K562 (cell line): ENCODE results near the gene COL9A3. TPM values are rescaled to one million over a fixed set of nuclear protein-coding genes. Genes with fewer than 3 reads are reported as not detected.

Experiments used
- ATAC-seq: fragments of 200-7000 bp; cut with Tn5 transposase; 3 replicates; pipeline ENCODE4 v1.9.1; 2020; ENCODE audit warnings: moderate library complexity
- BruUV-seq: library from RNA; stranded (reverse); fragments of 400-500 nt; replicated peaks from 2 replicates; lab custom pipeline; 2021; lab: Mats Ljungman, UMichigan
- CTCF ChIA-PET: fragments of 300-600 bp; formaldehyde crosslinking; extraction: SDS; loops from one replicate; lab custom pipeline; 2021; ENCODE audit warnings: low intra/inter-chr PET ratio; lab: Yijun Ruan, JAX
- POLR2A ChIA-PET: fragments of 300-600, 350-650 bp; sonication (Branson Sonifier 250); formaldehyde crosslinking; extraction: SDS; loops from one replicate; lab custom pipeline; 2021; ENCODE audit warnings: antibody characterized with exemption, inconsistent platforms; lab: Yijun Ruan, JAX
- DNase-seq, 4 experiments: peaks; one replicate each; pipeline versions ENCODE4 v3.0.0 to v3.0.0-alpha.2; 2011 to 2018; ENCODE audit warnings: low spot score in 3 of 4, mixed read lengths in 3 of 4; ENCODE audit errors: extremely low read depth in 1 of 4
- FAIRE-seq: peaks from 2 replicates; lab custom pipeline; 2011; peaks lifted over from hg19 to GRCh38; lab: Jason Lieb, UNC
- H2AFZ ChIP-seq: 2 replicates; pipeline ENCODE4 v1.6.0; 2011; ENCODE audit warnings: low read depth, low read length, control low read depth, inconsistent platforms
- H3K27ac ChIP-seq: fragments of 200-600 bp; 3 replicates; pipeline ENCODE4 v1.8.0; 2011; ENCODE audit warnings: low read depth, mild to moderate bottlenecking, control low read depth, inconsistent platforms, low read length, moderate library complexity, mixed read lengths; ENCODE audit errors: extremely low read depth
- H3K27me3 ChIP-seq, 2 experiments: fragments of 300-600 bp in 1 of 2; 2 replicates in 1 of 2; 3 replicates in 1 of 2; pipeline versions ENCODE4 v1.6.0 to v1.8.0; 2011; ENCODE audit warnings: inconsistent platforms in 2 of 2, low read length in 2 of 2, mild to moderate bottlenecking in 1 of 2, mixed read lengths in 1 of 2, moderate library complexity in 1 of 2; ENCODE audit not compliant: control insufficient read depth in 2 of 2, insufficient read depth in 2 of 2
- H3K36me3 ChIP-seq: fragments of 300-600 bp; 3 replicates; pipeline ENCODE4 v1.8.0; 2011; ENCODE audit warnings: mild to moderate bottlenecking, low read length, inconsistent platforms; ENCODE audit not compliant: control insufficient read depth, insufficient read depth
- H3K4me1 ChIP-seq, 2 experiments: fragments of 200-600 bp in 1 of 2; replicated peaks in 1 of 2; 2 replicates in 1 of 2; 3 replicates in 1 of 2; pipeline versions ENCODE4 v1.5.1 to v1.8.0; 2011; ENCODE audit warnings: inconsistent platforms in 2 of 2, low read length in 2 of 2, mild to moderate bottlenecking in 1 of 2, mixed read lengths in 1 of 2, moderate library complexity in 1 of 2; ENCODE audit not compliant: control insufficient read depth in 2 of 2, insufficient read depth in 2 of 2
- H3K4me2 ChIP-seq: 2 replicates; pipeline ENCODE4 v1.6.1; 2011; ENCODE audit warnings: low read length, control low read depth, inconsistent platforms, mixed read lengths; ENCODE audit not compliant: insufficient read depth
- H3K4me3 ChIP-seq: fragments of 200-600 bp; sonication (generic), shearing (Covaris generic); 2 replicates; pipeline ENCODE4 v1.5.1; 2016; ENCODE audit warnings: control low read depth, inconsistent platforms
- H3K79me2 ChIP-seq: fragments of 200-600 bp; 3 replicates; pipeline ENCODE4 v1.8.0; 2011; ENCODE audit warnings: low read length, inconsistent platforms; ENCODE audit not compliant: control insufficient read depth, insufficient read depth
- H3K9ac ChIP-seq, 2 experiments: 2 replicates each; pipeline versions ENCODE4 v1.6.0 to v1.6.1; 2011; ENCODE audit warnings: low read depth in 2 of 2, low read length in 2 of 2, control low read depth in 1 of 2, inconsistent platforms in 1 of 2, mild to moderate bottlenecking in 1 of 2, mixed read lengths in 1 of 2; ENCODE audit not compliant: insufficient read depth in 1 of 2
- H3K9me1 ChIP-seq: one replicate; pipeline ENCODE4 v1.6.0; 2011; ENCODE audit warnings: inconsistent platforms, mild to moderate bottlenecking, low read length, moderate library complexity; ENCODE audit not compliant: control insufficient read depth, insufficient read depth
- H3K9me3 ChIP-seq: replicated peaks from 2 replicates; pipeline ENCODE4 v1.5.1; 2011; ENCODE audit warnings: low read depth, low read length, inconsistent platforms; ENCODE audit not compliant: control insufficient read depth, insufficient read depth
- H4K20me1 ChIP-seq: replicated peaks from 2 replicates; pipeline ENCODE4 v1.6.1; 2011; ENCODE audit warnings: low read length, inconsistent platforms, mixed read lengths; ENCODE audit not compliant: control insufficient read depth, insufficient read depth
- AFF1 ChIP-seq, 2 experiments: fragments of 450-650 bp; IDR thresholded peaks; 2 replicates each; pipeline ENCODE4 v1.6.1; 2018; ENCODE audit warnings: mild to moderate bottlenecking in 2 of 2, low read depth in 1 of 2; ENCODE audit not compliant: partially characterized antibody in 2 of 2
- CEBPB ChIP-seq: fragments of 450-650 bp; IDR thresholded peaks from 2 replicates; pipeline ENCODE4 v1.6.1; 2016; ENCODE audit warnings: missing genetic modification characterization, missing compliant biosample characterization
- GATA2 ChIP-seq: sonication (generic); formaldehyde crosslinking; IDR thresholded peaks from 2 replicates; pipeline ENCODE4 v1.4.0; 2020; ENCODE audit warnings: mild to moderate bottlenecking, missing genetic modification reagents
- ILF3 ChIP-seq: fragments of 450-650 bp; IDR thresholded peaks from 2 replicates; pipeline ENCODE4 v1.6.1; 2018; ENCODE audit warnings: antibody characterized with exemption, mild to moderate bottlenecking, moderate library complexity, borderline replicate concordance
- MCM3 ChIP-seq: fragments of 450-650 bp; IDR thresholded peaks from 2 replicates; pipeline ENCODE4 v1.6.1; 2016
- MCM5 ChIP-seq: fragments of 450-650 bp; IDR thresholded peaks from 2 replicates; pipeline ENCODE4 v1.6.1; 2016; ENCODE audit warnings: low read depth
- PCBP2 ChIP-seq: fragments of 200-400 bp; formaldehyde crosslinking; IDR thresholded peaks from 2 replicates; pipeline ENCODE4 v1.6.1; 2018; ENCODE audit warnings: low read length, low read depth, mild to moderate bottlenecking, moderate library complexity; ENCODE audit not compliant: poor library complexity, severe bottlenecking
- TAL1 ChIP-seq: fragments of 450-650 bp; IDR thresholded peaks from 2 replicates; pipeline ENCODE4 v1.6.1; 2016; ENCODE audit warnings: mild to moderate bottlenecking
- TRIM24 ChIP-seq, 2 experiments: fragments of 450-650 bp; IDR thresholded peaks; 2 replicates each; pipeline ENCODE4 v1.6.1; 2016
- ZNF232 ChIP-seq: sonication (generic); formaldehyde crosslinking; IDR thresholded peaks from 2 replicates; pipeline ENCODE4 v1.8.0; 2022; ENCODE audit warnings: mild to moderate bottlenecking, missing genetic modification reagents
- ZNF583 ChIP-seq: fragments of 250-450 bp; sonication (Bioruptor Pico); IDR thresholded peaks from 2 replicates; pipeline ENCODE4 v1.4.0; 2020
- ZNF764 ChIP-seq: fragments of 250-450 bp; sonication (Bioruptor Pico); IDR thresholded peaks from 2 replicates; pipeline ENCODE4 v1.4.0; 2020; ENCODE audit warnings: low read depth, mild to moderate bottlenecking, moderate library complexity
- WGBS: fragments of 100-300 bp; shearing (Covaris generic); methylation state at CpG from one replicate; pipeline ENCODE4 v1.1.6; 2016; ENCODE audit warnings: low coverage, mixed read lengths; ENCODE audit not compliant: insufficient coverage; ENCODE audit errors: missing lambda C conversion rate; 5-methylcytosine and 5-hydroxymethylcytosine counted together
- in situ Hi-C: fragments of 300-500 bp; cut with MboI; formaldehyde crosslinking; loops from 4 replicates; pipeline ENCODE4 v1.15.0; 2018; ENCODE audit warnings: inconsistent platforms, mixed read lengths
- intact Hi-C: fragments of 100-400 bp; cut with micrococcal nuclease; formaldehyde crosslinking; loops from 2 replicates; pipeline ENCODE4 v1.14.2; 2022
- polyA plus RNA-seq, 8 experiments: library from polyadenylated mRNA; depleted of rRNA in 4 of 8; stranded (reverse) in 5 of 8; unstranded in 3 of 8; fragments of >200 nt; fragmentation: Nextera tagmentation in 2 of 8; fragmentation: Illumina TruSeq in 1 of 8; extraction: Ambion mirVana in 2 of 8; extraction: Trizol in 1 of 8; gene quantifications; 2 replicates each; pipeline versions ENCODE4 v1.2.1 to v1.2.3, GENCODE V29; 2011 to 2014; ENCODE audit warnings: inconsistent platforms in 1 of 8, missing spikeins in 1 of 8
- total RNA-seq, 7 experiments: library from RNA; depleted of rRNA in 6 of 7; stranded (reverse); fragments of >200 nt in 6 of 7; fragmentation: Illumina TruSeq in 2 of 7; extraction: Trizol in 2 of 7; gene quantifications; 2 replicates each; pipeline versions ENCODE4 v1.2.1 to v1.2.3, GENCODE V29; 2011 to 2021; ENCODE audit warnings: low replicate concordance in 1 of 7
- TF ChIP-seq, protein P1 (sequence below): fragments of 200-800 bp; sonication (Bioruptor generic); IDR thresholded peaks from 2 replicates; pipeline ENCODE4 v1.6.1; 2016; ENCODE audit warnings: missing genetic modification characterization, missing compliant biosample characterization
- TF ChIP-seq, protein P2 (sequence below): sonication (generic); formaldehyde crosslinking; IDR thresholded peaks from 2 replicates; pipeline ENCODE4 v1.8.1; 2022; ENCODE audit warnings: missing genetic modification reagents

COL9A3 gene
- total and polyA plus RNA-seq, 9 of the 15 experiments (the other 6 are each of a cell fraction or from before 2014, with no cell fraction given), result 0.14 to 3.6 (median 0.88) TPM; not detected in 1

GRCh38 chr20:62888910-62889309 is 72.1 kb downstream of the COL9A3 start:
- Histone ChIP-seq H3K4me3 (no peak overlapping the region), H2AFZ (no peak overlapping the region), H3K9me3 (no peaks in the 10 kb centered on the region), H3K9ac (no peak overlapping the region), H3K27me3 (no peaks in the 10 kb centered on the region), H3K4me2 (no peak overlapping the region), H4K20me1 (no peaks in the 10 kb centered on the region), H3K4me1 (peaks cover 0 to 14% of the 10 kb centered on the region in 2 experiments; a peak in 2 of 5 replicates), H3K9me1 (peaks cover 4% of the 10 kb centered on the region), H3K27ac (no peak overlapping the region), H3K36me3 (peaks cover 82% of the 10 kb centered on the region), H3K79me2 (no peaks in the 10 kb centered on the region)
- intact Hi-C loops, result no loop called here
- DNase-seq (no peak), FAIRE-seq (no peak), ATAC-seq (no peak)
- in situ Hi-C loops, result no loop called here
- ChIA-PET CTCF (no interaction called here), POLR2A (interaction anchor here (0.6 to 3.1 kb wide), 5 partner anchors 9 to 15 kb away, joined by 3 to 16 read pairs (median 3); no protein-coding TSS in a partner anchor)
- WGBS, result 94% methylated on average over 13 of the region's 17 CpGs
- TF ChIP-seq MCM3, result no peak
- TF ChIP-seq PCBP2, result no peak
- TF ChIP-seq ILF3, result no peak
- TF ChIP-seq TRIM24 (IDR thresholded peaks at IDR 0.05), result no peak
- TF ChIP-seq MCM5, result no peak
- TF ChIP-seq AFF1 (IDR thresholded peaks at IDR 0.05; ENCODE audit: low read depth in 1 of 2, partially characterized antibody in 2 of 2), result no peak
- TF ChIP-seq, protein P1, sequence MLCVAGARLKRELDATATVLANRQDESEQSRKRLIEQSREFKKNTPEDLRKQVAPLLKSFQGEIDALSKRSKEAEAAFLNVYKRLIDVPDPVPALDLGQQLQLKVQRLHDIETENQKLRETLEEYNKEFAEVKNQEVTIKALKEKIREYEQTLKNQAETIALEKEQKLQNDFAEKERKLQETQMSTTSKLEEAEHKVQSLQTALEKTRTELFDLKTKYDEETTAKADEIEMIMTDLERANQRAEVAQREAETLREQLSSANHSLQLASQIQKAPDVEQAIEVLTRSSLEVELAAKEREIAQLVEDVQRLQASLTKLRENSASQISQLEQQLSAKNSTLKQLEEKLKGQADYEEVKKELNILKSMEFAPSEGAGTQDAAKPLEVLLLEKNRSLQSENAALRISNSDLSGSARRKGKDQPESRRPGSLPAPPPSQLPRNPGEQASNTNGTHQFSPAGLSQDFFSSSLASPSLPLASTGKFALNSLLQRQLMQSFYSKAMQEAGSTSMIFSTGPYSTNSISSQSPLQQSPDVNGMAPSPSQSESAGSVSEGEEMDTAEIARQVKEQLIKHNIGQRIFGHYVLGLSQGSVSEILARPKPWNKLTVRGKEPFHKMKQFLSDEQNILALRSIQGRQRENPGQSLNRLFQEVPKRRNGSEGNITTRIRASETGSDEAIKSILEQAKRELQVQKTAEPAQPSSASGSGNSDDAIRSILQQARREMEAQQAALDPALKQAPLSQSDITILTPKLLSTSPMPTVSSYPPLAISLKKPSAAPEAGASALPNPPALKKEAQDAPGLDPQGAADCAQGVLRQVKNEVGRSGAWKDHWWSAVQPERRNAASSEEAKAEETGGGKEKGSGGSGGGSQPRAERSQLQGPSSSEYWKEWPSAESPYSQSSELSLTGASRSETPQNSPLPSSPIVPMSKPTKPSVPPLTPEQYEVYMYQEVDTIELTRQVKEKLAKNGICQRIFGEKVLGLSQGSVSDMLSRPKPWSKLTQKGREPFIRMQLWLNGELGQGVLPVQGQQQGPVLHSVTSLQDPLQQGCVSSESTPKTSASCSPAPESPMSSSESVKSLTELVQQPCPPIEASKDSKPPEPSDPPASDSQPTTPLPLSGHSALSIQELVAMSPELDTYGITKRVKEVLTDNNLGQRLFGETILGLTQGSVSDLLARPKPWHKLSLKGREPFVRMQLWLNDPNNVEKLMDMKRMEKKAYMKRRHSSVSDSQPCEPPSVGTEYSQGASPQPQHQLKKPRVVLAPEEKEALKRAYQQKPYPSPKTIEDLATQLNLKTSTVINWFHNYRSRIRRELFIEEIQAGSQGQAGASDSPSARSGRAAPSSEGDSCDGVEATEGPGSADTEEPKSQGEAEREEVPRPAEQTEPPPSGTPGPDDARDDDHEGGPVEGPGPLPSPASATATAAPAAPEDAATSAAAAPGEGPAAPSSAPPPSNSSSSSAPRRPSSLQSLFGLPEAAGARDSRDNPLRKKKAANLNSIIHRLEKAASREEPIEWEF (CRISPR knock-in tag), result no peak
- TF ChIP-seq ZNF583 (CRISPR knock-in tag), result no peak
- no peak for TF ChIP-seq CEBPB (tag)
- no peak for TF ChIP-seq ZNF764 (CRISPR knock-in tag)
- TF ChIP-seq GATA2 (CRISPR knock-in tag), result no peak
- TF ChIP-seq ZNF232 (CRISPR knock-in tag), result no peak
- TF ChIP-seq, protein P2, sequence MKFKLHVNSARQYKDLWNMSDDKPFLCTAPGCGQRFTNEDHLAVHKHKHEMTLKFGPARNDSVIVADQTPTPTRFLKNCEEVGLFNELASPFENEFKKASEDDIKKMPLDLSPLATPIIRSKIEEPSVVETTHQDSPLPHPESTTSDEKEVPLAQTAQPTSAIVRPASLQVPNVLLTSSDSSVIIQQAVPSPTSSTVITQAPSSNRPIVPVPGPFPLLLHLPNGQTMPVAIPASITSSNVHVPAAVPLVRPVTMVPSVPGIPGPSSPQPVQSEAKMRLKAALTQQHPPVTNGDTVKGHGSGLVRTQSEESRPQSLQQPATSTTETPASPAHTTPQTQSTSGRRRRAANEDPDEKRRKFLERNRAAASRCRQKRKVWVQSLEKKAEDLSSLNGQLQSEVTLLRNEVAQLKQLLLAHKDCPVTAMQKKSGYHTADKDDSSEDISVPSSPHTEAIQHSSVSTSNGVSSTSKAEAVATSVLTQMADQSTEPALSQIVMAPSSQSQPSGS (CRISPR knock-in tag), result no peak
- TF ChIP-seq TAL1, result no peak
- no TSS peak for BruUV-seq
